GM23338 (cell line): ENCODE data around the gene SLC27A4. TPM values are rescaled to one million over a fixed set of nuclear protein-coding genes. Genes with fewer than 3 reads are reported as not detected.

Experiments
- ATAC-seq: fragments of 200-7000 bp; cut with Tn5 transposase; 3 replicates; pipeline ENCODE4 v1.9.1; 2020
- DNase-seq: peaks from one replicate; pipeline ENCODE4 v3.0.0-alpha.2; 2015; ENCODE audit warnings: low spot score
- H2AFZ ChIP-seq: fragments of 200-600 bp; sonication (generic); 2 replicates; pipeline ENCODE4 v1.8.0; 2016; ENCODE audit warnings: antibody characterized with exemption, mild to moderate bottlenecking, moderate library complexity
- H3F3A ChIP-seq: fragments of 200-600 bp; sonication (generic); replicated peaks from 2 replicates; pipeline ENCODE4 v1.8.0; 2017; ENCODE audit warnings: antibody characterized with exemption, mixed run types, low read depth
- H3K27ac ChIP-seq: fragments of 200-600 bp; sonication (generic); 2 replicates; pipeline ENCODE4 v1.6.1; 2016; ENCODE audit warnings: low read depth
- H3K27me3 ChIP-seq: fragments of 200-600 bp; sonication (generic); 2 replicates; pipeline ENCODE4 v1.8.0; 2016; ENCODE audit warnings: mild to moderate bottlenecking, mixed run types, moderate library complexity; ENCODE audit not compliant: insufficient read depth
- H3K36me3 ChIP-seq: fragments of 200-600 bp; sonication (generic); 2 replicates; pipeline ENCODE4 v1.8.0; 2016; ENCODE audit warnings: mild to moderate bottlenecking; ENCODE audit not compliant: insufficient read depth
- H3K4me1 ChIP-seq: fragments of 200-600 bp; sonication (generic); 2 replicates; pipeline ENCODE4 v1.8.0; 2016; ENCODE audit warnings: mild to moderate bottlenecking, moderate library complexity; ENCODE audit not compliant: insufficient read depth
- H3K4me2 ChIP-seq: fragments of 200-600 bp; sonication (generic); 2 replicates; pipeline ENCODE4 v1.7.1; 2017; ENCODE audit warnings: mixed run types
- H3K4me3 ChIP-seq: fragments of 200-600 bp; sonication (generic); 2 replicates; pipeline ENCODE4 v1.6.1; 2016; ENCODE audit warnings: mixed run types
- H3K79me2 ChIP-seq: fragments of 200-600 bp; sonication (generic); replicated peaks from 2 replicates; pipeline ENCODE4 v1.8.0; 2017; ENCODE audit warnings: mild to moderate bottlenecking; ENCODE audit not compliant: insufficient read depth
- H3K9me2 ChIP-seq: fragments of 200-600 bp; sonication (generic); 2 replicates; pipeline ENCODE4 v1.8.0; 2017; ENCODE audit not compliant: insufficient read depth
- H4K20me1 ChIP-seq: fragments of 200-600 bp; sonication (generic); replicated peaks from 2 replicates; pipeline ENCODE4 v1.8.0; 2017; ENCODE audit warnings: mild to moderate bottlenecking; ENCODE audit not compliant: insufficient read depth
- H3K27ac Mint-ChIP-seq: 2 replicates; pipeline ENCODE4 v1.8.0; 2020; ENCODE audit warnings: inconsistent platforms, mild to moderate bottlenecking, moderate library complexity, mixed read lengths
- H3K27me3 Mint-ChIP-seq: 3 replicates; pipeline ENCODE4 v1.8.0; 2022; ENCODE audit warnings: low read depth, mild to moderate bottlenecking, moderate library complexity, mixed read lengths, inconsistent platforms; ENCODE audit not compliant: insufficient read depth, poor library complexity
- H3K36me3 Mint-ChIP-seq: 3 replicates; pipeline ENCODE4 v1.8.0; 2021; ENCODE audit warnings: low read depth, mild to moderate bottlenecking, inconsistent platforms, moderate library complexity, mixed read lengths
- H3K4me1 Mint-ChIP-seq: 3 replicates; pipeline ENCODE4 v1.8.0; 2020; ENCODE audit warnings: mild to moderate bottlenecking, inconsistent platforms, mixed read lengths
- H3K4me3 Mint-ChIP-seq: 3 replicates; pipeline ENCODE4 v1.8.0; 2021; ENCODE audit warnings: moderate library complexity, mild to moderate bottlenecking, inconsistent platforms, mixed read lengths
- H3K9me3 Mint-ChIP-seq: 3 replicates; pipeline ENCODE4 v1.8.0; 2020; ENCODE audit warnings: moderate library complexity, mild to moderate bottlenecking, inconsistent platforms, mixed read lengths
- JUNB ChIP-seq: IDR thresholded peaks from one replicate; pipeline ENCODE4 v1.6.1; 2016; ENCODE audit warnings: antibody characterized with exemption; ENCODE audit not compliant: unreplicated experiment
- POLR2AphosphoS5 ChIP-seq: IDR thresholded peaks from 2 replicates; pipeline ENCODE4 v1.6.1; 2016; ENCODE audit warnings: antibody characterized with exemption, low read depth
- ZNF331 ChIP-seq: fragments of 250-450 bp; sonication (Bioruptor Pico); IDR thresholded peaks from 2 replicates; pipeline ENCODE4 v1.5.0; 2020; ENCODE audit warnings: low read depth, mild to moderate bottlenecking, moderate library complexity
- ZNF462 ChIP-seq: fragments of 250-450 bp; sonication (Bioruptor Pico); IDR thresholded peaks from 2 replicates; pipeline ENCODE4 v1.5.0; 2020; ENCODE audit warnings: mild to moderate bottlenecking, moderate library complexity
- polyA plus RNA-seq: library from polyadenylated mRNA; unstranded; fragments of >200 nt; fragmentation: Nextera tagmentation; extraction: Ambion mirVana; gene quantifications from 2 replicates; pipeline ENCODE4 v1.2.1, GENCODE V29; 2016
- total RNA-seq: library from RNA; depleted of rRNA; stranded (reverse); fragments of >200 nt; shearing (Covaris generic); gene quantifications from 2 replicates; pipeline ENCODE4 v1.2.3, GENCODE V29; 2014
- TF ChIP-seq, protein P1 (sequence below): IDR thresholded peaks from one replicate; pipeline ENCODE4 v1.6.1; 2018; ENCODE audit warnings: antibody characterized with exemption; ENCODE audit not compliant: unreplicated experiment
- TF ChIP-seq, protein P2 (sequence below), 2 experiments: fragments of 200-600 bp in 1 of 2; sonication (generic) in 1 of 2; conservative IDR thresholded peaks; 2 replicates each; pipeline versions ENCODE4 v1.5.1 to v1.6.1; 2016 to 2017; ENCODE audit warnings: antibody characterized with exemption in 2 of 2, low read depth in 2 of 2, mild to moderate bottlenecking in 2 of 2, moderate library complexity in 1 of 2

The SLC27A4 gene
- total and polyA plus RNA-seq, 2 experiments from 2014 or later: 7.9 to 25.3 TPM

DNA sequence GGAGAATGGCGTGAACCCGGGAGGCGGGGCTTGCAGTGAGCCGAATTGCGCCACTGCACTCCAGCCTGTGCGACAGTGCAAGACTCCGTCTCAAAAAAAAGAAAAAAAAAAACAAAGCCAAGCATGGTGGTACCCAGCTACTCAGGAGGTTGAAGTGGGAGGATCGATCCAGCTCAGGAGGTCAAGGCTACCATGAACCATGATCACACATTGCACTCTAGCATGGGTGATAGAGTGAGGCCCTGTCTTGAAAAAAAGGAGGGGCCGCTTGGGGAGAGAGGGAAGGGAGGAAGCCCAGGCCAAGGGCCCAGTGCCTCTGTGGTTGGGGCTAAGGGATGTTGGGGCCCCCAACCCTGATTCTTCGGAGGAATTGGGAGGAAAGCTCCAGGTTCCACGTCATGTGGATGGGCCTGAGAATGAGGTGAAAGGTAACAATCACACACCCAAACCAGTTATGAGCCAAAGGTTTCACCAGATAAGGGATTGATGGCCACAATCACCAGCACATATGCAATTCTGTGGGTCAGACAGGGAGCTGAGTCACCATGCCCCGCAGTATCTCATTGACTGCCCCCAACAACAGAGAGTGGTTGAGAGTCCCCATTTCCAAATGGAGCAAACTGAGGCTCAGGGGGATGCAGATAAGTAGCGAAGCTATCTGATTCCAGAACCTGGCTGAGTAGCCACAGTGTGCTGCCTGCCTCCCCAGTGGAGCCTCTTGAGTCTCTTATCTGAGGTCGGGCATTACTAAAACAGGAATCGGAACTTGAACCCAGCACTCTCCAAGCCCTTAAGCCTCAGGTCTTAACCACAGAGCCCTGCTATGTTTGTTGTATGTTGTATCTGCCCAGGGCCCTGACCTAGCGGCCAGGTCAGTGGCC lies 43.7 kb upstream of the SLC27A4 start:
- H3K27me3 Mint-ChIP-seq: peaks cover 9% of the 10 kb centered on the region
- no peak overlapping the region for H3K4me3 Mint-ChIP-seq
- H3K9me3 Mint-ChIP-seq: no peaks in the 10 kb centered on the region

More for the DNA sequence above, 43.7 kb upstream of the SLC27A4 start:
- no peak overlapping the region for H3K27ac Mint-ChIP-seq
- H3K36me3 ChIP-seq: no peaks in the 10 kb centered on the region
- TF ChIP-seq, protein P1, sequence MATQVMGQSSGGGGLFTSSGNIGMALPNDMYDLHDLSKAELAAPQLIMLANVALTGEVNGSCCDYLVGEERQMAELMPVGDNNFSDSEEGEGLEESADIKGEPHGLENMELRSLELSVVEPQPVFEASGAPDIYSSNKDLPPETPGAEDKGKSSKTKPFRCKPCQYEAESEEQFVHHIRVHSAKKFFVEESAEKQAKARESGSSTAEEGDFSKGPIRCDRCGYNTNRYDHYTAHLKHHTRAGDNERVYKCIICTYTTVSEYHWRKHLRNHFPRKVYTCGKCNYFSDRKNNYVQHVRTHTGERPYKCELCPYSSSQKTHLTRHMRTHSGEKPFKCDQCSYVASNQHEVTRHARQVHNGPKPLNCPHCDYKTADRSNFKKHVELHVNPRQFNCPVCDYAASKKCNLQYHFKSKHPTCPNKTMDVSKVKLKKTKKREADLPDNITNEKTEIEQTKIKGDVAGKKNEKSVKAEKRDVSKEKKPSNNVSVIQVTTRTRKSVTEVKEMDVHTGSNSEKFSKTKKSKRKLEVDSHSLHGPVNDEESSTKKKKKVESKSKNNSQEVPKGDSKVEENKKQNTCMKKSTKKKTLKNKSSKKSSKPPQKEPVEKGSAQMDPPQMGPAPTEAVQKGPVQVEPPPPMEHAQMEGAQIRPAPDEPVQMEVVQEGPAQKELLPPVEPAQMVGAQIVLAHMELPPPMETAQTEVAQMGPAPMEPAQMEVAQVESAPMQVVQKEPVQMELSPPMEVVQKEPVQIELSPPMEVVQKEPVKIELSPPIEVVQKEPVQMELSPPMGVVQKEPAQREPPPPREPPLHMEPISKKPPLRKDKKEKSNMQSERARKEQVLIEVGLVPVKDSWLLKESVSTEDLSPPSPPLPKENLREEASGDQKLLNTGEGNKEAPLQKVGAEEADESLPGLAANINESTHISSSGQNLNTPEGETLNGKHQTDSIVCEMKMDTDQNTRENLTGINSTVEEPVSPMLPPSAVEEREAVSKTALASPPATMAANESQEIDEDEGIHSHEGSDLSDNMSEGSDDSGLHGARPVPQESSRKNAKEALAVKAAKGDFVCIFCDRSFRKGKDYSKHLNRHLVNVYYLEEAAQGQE: no peak
- TF ChIP-seq, protein P2, sequence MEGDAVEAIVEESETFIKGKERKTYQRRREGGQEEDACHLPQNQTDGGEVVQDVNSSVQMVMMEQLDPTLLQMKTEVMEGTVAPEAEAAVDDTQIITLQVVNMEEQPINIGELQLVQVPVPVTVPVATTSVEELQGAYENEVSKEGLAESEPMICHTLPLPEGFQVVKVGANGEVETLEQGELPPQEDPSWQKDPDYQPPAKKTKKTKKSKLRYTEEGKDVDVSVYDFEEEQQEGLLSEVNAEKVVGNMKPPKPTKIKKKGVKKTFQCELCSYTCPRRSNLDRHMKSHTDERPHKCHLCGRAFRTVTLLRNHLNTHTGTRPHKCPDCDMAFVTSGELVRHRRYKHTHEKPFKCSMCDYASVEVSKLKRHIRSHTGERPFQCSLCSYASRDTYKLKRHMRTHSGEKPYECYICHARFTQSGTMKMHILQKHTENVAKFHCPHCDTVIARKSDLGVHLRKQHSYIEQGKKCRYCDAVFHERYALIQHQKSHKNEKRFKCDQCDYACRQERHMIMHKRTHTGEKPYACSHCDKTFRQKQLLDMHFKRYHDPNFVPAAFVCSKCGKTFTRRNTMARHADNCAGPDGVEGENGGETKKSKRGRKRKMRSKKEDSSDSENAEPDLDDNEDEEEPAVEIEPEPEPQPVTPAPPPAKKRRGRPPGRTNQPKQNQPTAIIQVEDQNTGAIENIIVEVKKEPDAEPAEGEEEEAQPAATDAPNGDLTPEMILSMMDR (conservative IDR thresholded peaks at IDR 0.05; ENCODE audit: low read depth in 2 of 2): no peak
- TF ChIP-seq ZNF331 (CRISPR knock-in tag) (no peak), ZNF462 (CRISPR knock-in tag) (no peak), JUNB (no peak), POLR2AphosphoS5 (no peak)
- no peaks in the 10 kb centered on the region for H3K36me3 Mint-ChIP-seq
- no peak overlapping the region for H3K4me3 ChIP-seq
- H3K4me1 ChIP-seq: no peaks in the 10 kb centered on the region; the same call in 1 of the 2 replicates
- DNase-seq (no peak), ATAC-seq (no peak)
- no peaks in the 10 kb centered on the region for H3K79me2 ChIP-seq
- no peaks in the 10 kb centered on the region for H3K27me3 ChIP-seq
- no peaks in the 10 kb centered on the region for H4K20me1 ChIP-seq
- no peak overlapping the region for H2AFZ ChIP-seq
- H3K4me2 ChIP-seq: no peak overlapping the region
- no peaks in the 10 kb centered on the region for H3K9me2 ChIP-seq
- no peak overlapping the region for H3K27ac ChIP-seq
- H3F3A ChIP-seq: 0 out of 2 replicates have a peak, but pooled peaks cover 2% of the 10 kb centered on the region
- peaks cover 3% of the 10 kb centered on the region; the same call in 2 of the 3 replicates for H3K4me1 Mint-ChIP-seq
